Astrocyte of the spinal cord (primary cell): ENCODE data around the gene TLR6.

Experiments
- DNase-seq: peaks from one replicate; pipeline ENCODE4 v3.0.0; 2011; ENCODE audit warnings: low read depth, low spot score
- H3K4me3 ChIP-seq: 2 replicates; pipeline ENCODE4 v1.5.1; 2011; ENCODE audit warnings: low read depth, mild to moderate bottlenecking, low read length, moderate library complexity
- CTCF ChIP-seq: IDR thresholded peaks from 2 replicates; pipeline ENCODE4 v1.5.1; 2012; ENCODE audit warnings: low read depth, mild to moderate bottlenecking, low read length, inconsistent platforms
- in situ Hi-C: cut with HindIII; loops from 2 replicates; pipeline ENCODE4 v1.10.0; 2017; ENCODE audit warnings: low sequenced_read_pairs

TLR6 gene

GRCh38 chr4:38856524-38857337 lies at the start of gene TLR6:
TSS of gene TLR6 (minus strand) at chr4:38856817. CDS start at chr4:38829473, 27,344 bp downstream.
- peak within 1 kb of the TSS; percentile 25 for H3K4me3 ChIP-seq
- peak; percentile 62 for TF ChIP-seq CTCF
- in situ Hi-C loops = no loop called here
- DNase-seq = peak; percentile 76

GRCh38 chr4:38905652-38906385 lies 49.2 kb upstream of the TLR6 start:
- no peak for TF ChIP-seq CTCF
- DNase-seq = no peak
- in situ Hi-C loops = no loop called here
- no peak overlapping the region for H3K4me3 ChIP-seq

GRCh38 chr4:38904682-38905081 lies 48.1 kb upstream of the TLR6 start:
- in situ Hi-C loops = no loop called here
- no peak for DNase-seq
- H3K4me3 ChIP-seq = no peak overlapping the region
- no peak for TF ChIP-seq CTCF

- no peak for TF ChIP-seq CTCF
- no peak overlapping the region for H3K4me3 ChIP-seq
- DNase-seq = no peak
- in situ Hi-C loops = no loop called here
Observed at GRCh38 chr4:38904090-38904666, 47.6 kb upstream of the TLR6 start.

- peak; percentile 40 for DNase-seq
- in situ Hi-C loops = no loop called here
- TF ChIP-seq CTCF = no peak
- no peak overlapping the region for H3K4me3 ChIP-seq
Observed at GRCh38 chr4:38902695-38903094, 46.1 kb upstream of the TLR6 start.

GRCh38 chr4:38902221-38902620 lies 45.6 kb upstream of the TLR6 start:
- in situ Hi-C loops = no loop called here
- no peak for TF ChIP-seq CTCF
- DNase-seq = no peak
- H3K4me3 ChIP-seq = no peak overlapping the region
